ENCODE results near the gene TMEM87A.
"Not testable (repeated sequence)": the region's sequence is repeated elsewhere in the genome, so short reads cannot be mapped to it uniquely, and the experiment has no call there.

TMEM87A gene

GRCh38 chr15:42272939-42273899, at the start of gene TMEM87A, which contains the start of gene GANC:
TMEM87A (minus strand) TSS chr15:42273433; CDS start chr15:42273398, 35 bp downstream.
GANC (plus strand) TSS chr15:42273201; CDS start chr15:42274482, 1,281 bp downstream.
- DNase-seq, result peak; percentile 99

GRCh38 chr15:42319206-42319605, 46.0 kb upstream of the TMEM87A start:
- DNase-seq, result no peak

- DNase-seq, result not testable (repeated sequence)
Measured at GRCh38 chr15:42316282-42316805, 43.1 kb upstream of the TMEM87A start.

- no peak for DNase-seq
Measured at GRCh38 chr15:42315521-42315920, 42.3 kb upstream of the TMEM87A start.

GRCh38 chr15:42314818-42315217, 41.6 kb upstream of the TMEM87A start:
- no peak for DNase-seq

- DNase-seq, result no peak
Measured at GRCh38 chr15:42313463-42313862, 40.2 kb upstream of the TMEM87A start.

- DNase-seq, result no peak
Measured at GRCh38 chr15:42306681-42307080, 33.4 kb upstream of the TMEM87A start.

GRCh38 chr15:42301004-42301403, 27.8 kb upstream of the TMEM87A start:
- not testable (repeated sequence) for DNase-seq

- no peak for DNase-seq
Measured at GRCh38 chr15:42289166-42289565, 15.9 kb upstream of the TMEM87A start.

- DNase-seq, result no peak
Measured at GRCh38 chr15:42287931-42288330, 14.7 kb upstream of the TMEM87A start.

- DNase-seq, result no peak
Measured at GRCh38 chr15:42286445-42287029, 13.3 kb upstream of the TMEM87A start.

- DNase-seq, result no peak
Measured at GRCh38 chr15:42285034-42285433, 11.8 kb upstream of the TMEM87A start.

- DNase-seq, result no peak
Measured at GRCh38 chr15:42284551-42284950, 11.3 kb upstream of the TMEM87A start.

GRCh38 chr15:42283671-42284070, 10.4 kb upstream of the TMEM87A start:
- DNase-seq, result no peak

- no peak for DNase-seq
Measured at GRCh38 chr15:42282926-42283325, 9.7 kb upstream of the TMEM87A start.

- DNase-seq, result no peak
Measured at GRCh38 chr15:42282344-42282743, 9.1 kb upstream of the TMEM87A start.

- DNase-seq, result peak; percentile 56
Measured at GRCh38 chr15:42279234-42279723, 6.0 kb upstream of the TMEM87A start.

GRCh38 chr15:42276762-42277161, 3.5 kb upstream of the TMEM87A start:
- no peak for DNase-seq

- DNase-seq, result peak; percentile 30
Measured at GRCh38 chr15:42275780-42276391, 2.7 kb upstream of the TMEM87A start.

GRCh38 chr15:42274702-42274989, 1.4 kb upstream of the TMEM87A start:
- no peak for DNase-seq

GRCh38 chr15:42273900-42274701, 868 bp upstream of the TMEM87A start:
- peak; percentile 86 for DNase-seq

GRCh38 chr15:42270996-42271395, 2.2 kb downstream of the TMEM87A start:
- no peak for DNase-seq

Data from suppressor macrophage treated with lipopolysaccharide for 4 hours (primary cell).